ENCODE data around the gene GLB1L3.

DNA sequence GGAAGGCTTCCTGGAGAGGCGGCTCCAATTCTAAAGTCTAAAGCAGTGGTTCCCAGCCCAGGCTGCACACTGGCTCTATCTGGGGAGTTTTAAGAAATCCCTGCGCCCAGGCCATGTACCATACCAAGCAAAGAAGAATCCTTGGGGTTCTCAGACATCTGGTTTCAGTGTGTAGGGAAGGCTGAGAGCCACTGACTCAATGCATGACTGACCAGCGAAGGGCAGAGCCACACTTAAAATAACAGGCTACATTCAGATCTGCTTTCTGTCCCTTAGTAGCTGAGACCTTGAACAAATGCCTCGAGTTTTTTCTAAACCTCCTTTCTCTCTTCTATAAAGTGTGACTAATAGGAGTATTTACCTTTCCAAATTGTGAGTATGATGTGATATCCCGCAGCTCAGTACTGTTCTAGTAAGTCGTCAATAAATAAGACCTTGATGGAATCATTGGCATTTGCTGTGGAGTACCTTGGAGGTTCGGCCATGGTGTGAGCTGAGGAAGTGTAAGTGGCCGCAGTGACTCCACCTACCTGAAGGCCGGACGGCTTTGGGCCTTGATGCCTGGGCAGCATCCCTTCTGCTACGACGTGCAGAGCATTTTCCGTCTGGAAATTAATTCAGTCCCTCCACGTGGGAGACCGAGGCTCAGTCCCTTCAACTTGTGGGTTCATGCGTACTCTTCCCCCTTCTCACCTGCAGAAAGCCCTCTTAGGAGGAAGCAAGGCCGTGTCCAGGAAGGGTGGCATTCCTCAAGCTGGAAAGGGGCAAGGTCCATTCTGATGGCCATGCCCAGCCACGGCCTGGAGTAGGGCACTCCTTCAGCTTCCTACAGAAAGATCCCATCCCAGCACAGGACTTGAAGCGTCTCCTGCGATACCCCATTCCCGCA, 80.7 kb downstream of the GLB1L3 start:
- TF ChIP-seq, protein P1, sequence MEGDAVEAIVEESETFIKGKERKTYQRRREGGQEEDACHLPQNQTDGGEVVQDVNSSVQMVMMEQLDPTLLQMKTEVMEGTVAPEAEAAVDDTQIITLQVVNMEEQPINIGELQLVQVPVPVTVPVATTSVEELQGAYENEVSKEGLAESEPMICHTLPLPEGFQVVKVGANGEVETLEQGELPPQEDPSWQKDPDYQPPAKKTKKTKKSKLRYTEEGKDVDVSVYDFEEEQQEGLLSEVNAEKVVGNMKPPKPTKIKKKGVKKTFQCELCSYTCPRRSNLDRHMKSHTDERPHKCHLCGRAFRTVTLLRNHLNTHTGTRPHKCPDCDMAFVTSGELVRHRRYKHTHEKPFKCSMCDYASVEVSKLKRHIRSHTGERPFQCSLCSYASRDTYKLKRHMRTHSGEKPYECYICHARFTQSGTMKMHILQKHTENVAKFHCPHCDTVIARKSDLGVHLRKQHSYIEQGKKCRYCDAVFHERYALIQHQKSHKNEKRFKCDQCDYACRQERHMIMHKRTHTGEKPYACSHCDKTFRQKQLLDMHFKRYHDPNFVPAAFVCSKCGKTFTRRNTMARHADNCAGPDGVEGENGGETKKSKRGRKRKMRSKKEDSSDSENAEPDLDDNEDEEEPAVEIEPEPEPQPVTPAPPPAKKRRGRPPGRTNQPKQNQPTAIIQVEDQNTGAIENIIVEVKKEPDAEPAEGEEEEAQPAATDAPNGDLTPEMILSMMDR (IDR thresholded peaks at IDR 0.05) = no peak
- TF ChIP-seq POLR2A (IDR thresholded peaks at IDR 0.05) = no peak
